ENCODE data around the gene DSCAML1. TPM values are rescaled to one million over a fixed set of nuclear protein-coding genes. Genes with fewer than 3 reads are reported as not detected.

The DSCAML1 gene
- total RNA-seq, 1 experiment from 2014 or later: 0.15 TPM

GRCh38 chr11:117642835-117643234 is 154.2 kb downstream of the DSCAML1 start:
- WGBS (ENCODE audit: extremely low coverage, insufficient read length, low lambda C conversion rate): no CpG with 5 or more reads among the region's 3 CpGs
- Histone ChIP-seq H2BK12ac (ENCODE audit: insufficient read length, low read depth, low read length) (no peak overlapping the region), H3T11ph (ENCODE audit: low read length) (no peak overlapping the region), H3K9ac (ENCODE audit: extremely low read depth, insufficient read length, low read length) (no peak overlapping the region), H3K18ac (ENCODE audit: insufficient read length, low read depth, low read length) (no peak overlapping the region), H3K79me1 (ENCODE audit: insufficient read depth, low read depth, low read length, poor library complexity, severe bottlenecking) (no peaks in the 10 kb centered on the region), H4K91ac (ENCODE audit: insufficient read length, low read depth, low read length) (no peak overlapping the region), H3K4ac (ENCODE audit: low read depth, low read length) (no peak overlapping the region), H4K20me1 (ENCODE audit: control insufficient read depth, insufficient read depth, insufficient read length) (no peaks in the 10 kb centered on the region), H4K8ac (replicated peaks; ENCODE audit: insufficient read length, low read depth, low read length) (no peak overlapping the region), H3K23ac (ENCODE audit: insufficient read length, low read depth, low read length) (no peak overlapping the region), H3K27me3 (ENCODE audit: insufficient read depth, low read length) (no peaks in the 10 kb centered on the region), H3K4me2 (ENCODE audit: insufficient read depth, insufficient read length, low read length) (no peak overlapping the region), H3K79me2 (ENCODE audit: insufficient read depth, low read length) (no peaks in the 10 kb centered on the region), H2AFZ (ENCODE audit: low read length) (no peak overlapping the region), H3K14ac (ENCODE audit: insufficient read depth, low read length) (no peak overlapping the region), H4K5ac (ENCODE audit: insufficient read length, low read depth, low read length) (no peak overlapping the region), H3K23me2 (ENCODE audit: insufficient read length, low read depth, low read length, poor library complexity, severe bottlenecking) (no peaks in the 10 kb centered on the region), H2BK15ac (ENCODE audit: low read depth, low read length) (no peak overlapping the region), H3K56ac (ENCODE audit: insufficient read length, low read depth, low read length) (no peak overlapping the region), H2BK5ac (ENCODE audit: insufficient read length, low read length) (no peak overlapping the region), H3K4me1 (ENCODE audit: insufficient read depth, low read length) (no peaks in the 10 kb centered on the region), H3K27ac (ENCODE audit: insufficient read length, low read depth, low read length) (no peak overlapping the region), H2BK20ac (ENCODE audit: low read depth, low read length, poor library complexity, severe bottlenecking) (no peak overlapping the region), H3K9me3 (ENCODE audit: control insufficient read depth, low read depth, low read length) (no peaks in the 10 kb centered on the region), H2BK120ac (ENCODE audit: low read depth, low read length, poor library complexity, severe bottlenecking) (no peak overlapping the region), H2AK5ac (ENCODE audit: insufficient read length, low read length) (no peak overlapping the region)
- Mint-ChIP-seq H3K36me3 (ENCODE audit: insufficient read depth in 1 of 3, low read depth in 3 of 3) (no peaks in the 10 kb centered on the region), H3K9me3 (no peaks in the 10 kb centered on the region; a peak in 1 of 5 replicates), H3K4me3 (no peak overlapping the region), H3K4me1 (peaks cover 2 to 14% of the 10 kb centered on the region in 2 experiments), H3K27ac (no peak overlapping the region), H3K27me3 (ENCODE audit: low read depth) (peaks cover 6% of the 10 kb centered on the region; the same call in 1 of the 2 replicates)
- no peak for TF ChIP-seq CTCF (conservative IDR thresholded peaks at IDR 0.05)
- no peak for DNase-seq

All from H9 (cell line).